ENCODE data around the gene MAP4K3.

The MAP4K3 gene

DNA sequence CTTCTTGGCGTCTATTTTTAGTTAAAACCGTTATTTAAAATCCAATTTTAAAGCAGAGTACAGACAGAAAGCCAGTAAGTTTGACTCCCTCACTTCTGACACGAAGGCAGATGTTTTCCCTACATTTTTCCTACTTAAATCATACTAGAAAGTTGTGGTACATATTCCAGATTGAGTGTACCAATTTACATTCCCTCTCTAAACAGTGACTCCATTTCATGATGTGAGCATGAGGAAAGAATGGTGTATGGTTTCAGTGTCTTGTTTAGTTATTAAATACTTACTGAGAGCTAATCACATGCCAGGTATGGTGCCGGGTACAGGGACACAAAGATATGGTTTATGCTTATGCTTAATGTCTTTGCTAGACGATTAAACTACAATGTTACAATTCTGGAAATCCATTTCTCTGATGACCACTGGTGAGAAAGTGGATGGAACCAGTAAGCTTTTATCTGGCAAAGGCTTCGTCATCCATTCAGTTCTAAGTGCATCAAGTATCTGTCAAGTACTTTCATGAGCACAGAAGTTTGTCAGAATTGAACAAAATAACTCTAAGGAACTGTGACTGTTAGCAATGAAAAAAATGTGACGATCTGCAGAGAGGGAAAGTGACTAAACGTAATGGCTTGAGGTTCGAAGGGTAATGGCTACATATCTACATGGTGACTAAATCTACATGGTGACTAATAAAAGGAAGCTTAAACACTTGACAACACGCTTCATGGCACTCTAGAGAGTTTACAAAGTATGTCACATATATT is 25.7 kb downstream of the MAP4K3 start:
- no peak for TF ChIP-seq CTCF (IDR thresholded peaks at IDR 0.05; ENCODE audit: low read depth, low read length, missing control alignments)
- no peak for DNase-seq (ENCODE audit: low read depth)
- H3K4me3 ChIP-seq (ENCODE audit: low read depth, low read length): no peak overlapping the region

- DNase-seq (ENCODE audit: low read depth): no peak
- TF ChIP-seq CTCF (IDR thresholded peaks at IDR 0.05; ENCODE audit: low read depth, low read length, missing control alignments): no peak
- H3K4me3 ChIP-seq (ENCODE audit: low read depth, low read length): no peak overlapping the region
Measured at GRCh38 chr2:39409697-39410389, 27.2 kb downstream of the MAP4K3 start.

- no peak for TF ChIP-seq CTCF (IDR thresholded peaks at IDR 0.05; ENCODE audit: low read depth, low read length, missing control alignments)
- DNase-seq (ENCODE audit: low read depth): peak; percentile 36
- no peak overlapping the region; the same call in 1 of the 2 replicates for H3K4me3 ChIP-seq (ENCODE audit: low read depth, low read length)
Measured at GRCh38 chr2:39408351-39409136, 28.5 kb downstream of the MAP4K3 start.

- H3K4me3 ChIP-seq (ENCODE audit: low read depth, low read length): no peak overlapping the region
- TF ChIP-seq CTCF (IDR thresholded peaks at IDR 0.05; ENCODE audit: low read depth, low read length, missing control alignments): no peak
- no peak for DNase-seq (ENCODE audit: low read depth)
Measured at GRCh38 chr2:39407516-39408296, 29.4 kb downstream of the MAP4K3 start.

DNA sequence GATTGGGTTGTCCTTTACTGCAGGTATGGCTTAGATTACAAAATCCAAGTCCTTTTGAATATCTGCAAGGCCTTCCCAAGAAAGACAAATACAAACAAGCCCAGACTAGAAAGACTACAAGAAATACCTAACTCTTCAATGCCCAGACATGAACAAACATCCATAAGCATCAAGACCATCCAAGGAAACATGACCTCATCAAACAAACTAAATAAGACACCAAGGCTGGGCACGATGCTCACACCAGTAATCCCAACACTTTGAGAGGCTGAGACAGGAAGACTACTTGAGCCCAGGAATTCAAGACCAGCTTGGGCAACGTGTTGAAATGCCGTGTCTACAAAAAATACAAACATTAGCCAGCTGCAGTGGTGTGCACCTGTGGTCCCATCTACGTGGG is 31.7 kb downstream of the MAP4K3 start:
- no peak overlapping the region for H3K4me3 ChIP-seq (ENCODE audit: low read depth, low read length)
- no peak for TF ChIP-seq CTCF (IDR thresholded peaks at IDR 0.05; ENCODE audit: low read depth, low read length, missing control alignments)
- DNase-seq (ENCODE audit: low read depth): no peak

DNA sequence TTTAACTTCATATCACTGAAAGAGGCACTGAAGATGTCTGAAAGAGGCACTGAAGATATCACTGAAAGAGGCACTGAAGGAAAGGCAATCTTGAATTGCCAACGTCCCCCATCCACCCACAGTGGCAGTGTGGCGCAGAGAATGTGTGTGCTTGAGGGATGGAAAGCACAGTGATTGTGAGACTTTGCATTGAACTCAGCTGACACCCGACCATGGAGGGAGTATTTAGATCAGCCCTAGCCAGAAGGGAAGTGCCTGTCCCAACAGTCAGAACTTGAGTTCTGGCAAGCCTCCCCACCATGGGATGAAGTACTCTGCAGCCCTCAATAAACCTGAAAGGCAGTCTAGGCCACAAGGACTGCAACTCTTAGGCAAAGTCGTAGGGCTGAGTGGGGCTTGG is 33.8 kb downstream of the MAP4K3 start:
- TF ChIP-seq CTCF (IDR thresholded peaks at IDR 0.05; ENCODE audit: low read depth, low read length, missing control alignments): no peak
- DNase-seq (ENCODE audit: low read depth): no peak
- H3K4me3 ChIP-seq (ENCODE audit: low read depth, low read length): no peak overlapping the region

Measured in GM12864 (cell line).